Parathyroid adenoma (tissue), 2 donors: ENCODE data around the gene SOAT1.

ENCODE experiments used
- H2AFZ ChIP-seq: fragments of 300-600 bp; sonication (generic); one replicate; pipeline ENCODE4 v1.7.0; 2017; ENCODE audit warnings: antibody characterized with exemption, mild to moderate bottlenecking
- H3K27ac ChIP-seq: fragments of 300-600 bp; sonication (generic); one replicate; pipeline ENCODE4 v1.7.0; 2017
- H3K27me3 ChIP-seq: fragments of 300-600 bp; sonication (generic); one replicate; pipeline ENCODE4 v1.7.0; 2017; ENCODE audit warnings: low read length; ENCODE audit not compliant: control insufficient read depth, insufficient read depth
- H3K36me3 ChIP-seq: fragments of 300-600 bp; sonication (generic); one replicate; pipeline ENCODE4 v1.7.0; 2017; ENCODE audit warnings: low read length; ENCODE audit not compliant: control insufficient read depth, insufficient read depth
- H3K4me1 ChIP-seq: fragments of 300-600 bp; sonication (generic); one replicate; pipeline ENCODE4 v1.7.0; 2017; ENCODE audit warnings: control low read depth
- H3K4me2 ChIP-seq: fragments of 300-600 bp; sonication (generic); one replicate; pipeline ENCODE4 v1.7.0; 2017; ENCODE audit warnings: low read length
- H3K4me3 ChIP-seq: fragments of 300-600 bp; sonication (generic); one replicate; pipeline ENCODE4 v1.7.0; 2017; ENCODE audit warnings: low read depth, low read length
- H3K79me2 ChIP-seq: fragments of 300-600 bp; sonication (generic); one replicate; pipeline ENCODE4 v1.7.0; 2017; ENCODE audit warnings: control low read depth
- H3K9ac ChIP-seq: fragments of 300-600 bp; sonication (generic); one replicate; pipeline ENCODE4 v1.7.0; 2017; ENCODE audit warnings: mild to moderate bottlenecking
- H3K9me3 ChIP-seq: fragments of 300-600 bp; sonication (generic); one replicate; pipeline ENCODE4 v1.7.0; 2017; ENCODE audit warnings: low read length; ENCODE audit not compliant: control insufficient read depth
- CTCF ChIP-seq: fragments of 300-600 bp; sonication (generic); IDR thresholded peaks from one replicate; pipeline ENCODE4 v1.7.0; 2017; ENCODE audit warnings: antibody characterized with exemption, mild to moderate bottlenecking
- donor health status: primary hyperparathyroidism.

Gene SOAT1

GRCh38 chr1:179296356-179297104 lies 2.9 kb downstream of the SOAT1 start:
- no peaks in the 10 kb centered on the region for H3K36me3 ChIP-seq
- H2AFZ ChIP-seq: no peak overlapping the region
- H3K4me1 ChIP-seq: no peaks in the 10 kb centered on the region
- H3K9ac ChIP-seq: no peak overlapping the region
- H3K9me3 ChIP-seq: no peaks in the 10 kb centered on the region
- no peak overlapping the region for H3K4me2 ChIP-seq
- H3K27ac ChIP-seq: no peak overlapping the region
- no peak for TF ChIP-seq CTCF
- no peak overlapping the region for H3K4me3 ChIP-seq
- H3K79me2 ChIP-seq: peaks cover 4% of the 10 kb centered on the region
- no peaks in the 10 kb centered on the region for H3K27me3 ChIP-seq

DNA sequence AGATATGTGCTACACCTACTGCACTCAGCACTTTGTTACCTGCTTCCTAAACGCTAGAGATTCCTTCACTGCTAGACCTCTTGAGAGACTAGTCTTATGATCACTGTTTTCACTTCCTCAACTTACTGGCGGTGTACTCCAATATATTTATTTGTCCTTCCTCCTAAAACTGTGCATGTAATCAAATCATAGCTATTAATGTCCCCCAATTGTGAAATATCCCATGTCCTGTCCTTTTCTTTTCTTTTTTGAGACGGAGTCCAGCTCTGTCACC lies 3.4 kb downstream of the SOAT1 start:
- no peak overlapping the region for H3K9ac ChIP-seq
- peaks cover 4% of the 10 kb centered on the region for H3K79me2 ChIP-seq
- H3K4me3 ChIP-seq: no peak overlapping the region
- no peak overlapping the region for H3K27ac ChIP-seq
- no peaks in the 10 kb centered on the region for H3K36me3 ChIP-seq
- H2AFZ ChIP-seq: no peak overlapping the region
- H3K27me3 ChIP-seq: no peaks in the 10 kb centered on the region
- H3K9me3 ChIP-seq: no peaks in the 10 kb centered on the region
- TF ChIP-seq CTCF: no peak
- H3K4me1 ChIP-seq: no peaks in the 10 kb centered on the region
- H3K4me2 ChIP-seq: no peak overlapping the region

DNA sequence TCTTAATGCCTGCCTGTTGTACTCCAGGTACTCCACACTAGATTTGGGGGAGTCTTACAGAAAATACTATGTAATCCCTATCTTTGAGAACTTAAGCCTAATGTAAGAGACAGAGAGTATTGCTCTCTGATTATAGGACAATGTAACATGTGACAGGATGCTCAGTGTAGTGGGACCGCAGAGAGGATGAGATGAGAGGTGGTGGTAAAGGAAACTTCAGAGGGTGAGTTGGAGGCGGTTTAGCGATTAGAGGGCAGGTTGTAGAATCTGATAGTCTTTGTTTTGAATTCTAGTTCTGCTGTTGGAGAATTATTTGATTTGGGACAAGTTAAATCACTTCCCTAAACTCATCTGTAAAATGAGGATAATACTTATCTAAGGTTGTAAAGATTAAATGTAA lies 5.4 kb downstream of the SOAT1 start:
- Histone ChIP-seq H3K4me2 (no peak overlapping the region), H3K27ac (no peak overlapping the region), H3K9me3 (no peaks in the 10 kb centered on the region), H3K36me3 (no peaks in the 10 kb centered on the region), H3K27me3 (no peaks in the 10 kb centered on the region), H3K4me1 (no peaks in the 10 kb centered on the region), H3K9ac (no peak overlapping the region), H2AFZ (no peak overlapping the region), H3K4me3 (no peak overlapping the region), H3K79me2 (peaks cover 4% of the 10 kb centered on the region)
- TF ChIP-seq CTCF: no peak

- Histone ChIP-seq H3K27me3 (no peaks in the 10 kb centered on the region), H3K4me3 (no peak overlapping the region), H3K36me3 (no peaks in the 10 kb centered on the region), H3K4me1 (no peaks in the 10 kb centered on the region), H2AFZ (no peak overlapping the region), H3K4me2 (no peak overlapping the region), H3K9me3 (no peaks in the 10 kb centered on the region), H3K9ac (no peak overlapping the region), H3K79me2 (peaks cover 4% of the 10 kb centered on the region), H3K27ac (no peak overlapping the region)
- TF ChIP-seq CTCF: no peak
These were observed 6.5 kb downstream of the SOAT1 start for GRCh38 chr1:179300112-179300511.

- H3K27ac ChIP-seq: no peak overlapping the region
- no peak overlapping the region for H2AFZ ChIP-seq
- no peaks in the 10 kb centered on the region for H3K27me3 ChIP-seq
- no peak overlapping the region for H3K4me2 ChIP-seq
- H3K9ac ChIP-seq: no peak overlapping the region
- H3K4me1 ChIP-seq: no peaks in the 10 kb centered on the region
- no peak overlapping the region for H3K4me3 ChIP-seq
- H3K36me3 ChIP-seq: no peaks in the 10 kb centered on the region
- peaks cover 4% of the 10 kb centered on the region for H3K79me2 ChIP-seq
- no peak for TF ChIP-seq CTCF
- no peaks in the 10 kb centered on the region for H3K9me3 ChIP-seq
These were observed 8.5 kb downstream of the SOAT1 start for GRCh38 chr1:179302070-179302469.
